ENCODE data around the gene RBM44.
"Not testable (repeated sequence)": the region's sequence is repeated elsewhere in the genome, so short reads cannot be mapped to it uniquely, and the experiment has no call there.

The RBM44 gene

DNA sequence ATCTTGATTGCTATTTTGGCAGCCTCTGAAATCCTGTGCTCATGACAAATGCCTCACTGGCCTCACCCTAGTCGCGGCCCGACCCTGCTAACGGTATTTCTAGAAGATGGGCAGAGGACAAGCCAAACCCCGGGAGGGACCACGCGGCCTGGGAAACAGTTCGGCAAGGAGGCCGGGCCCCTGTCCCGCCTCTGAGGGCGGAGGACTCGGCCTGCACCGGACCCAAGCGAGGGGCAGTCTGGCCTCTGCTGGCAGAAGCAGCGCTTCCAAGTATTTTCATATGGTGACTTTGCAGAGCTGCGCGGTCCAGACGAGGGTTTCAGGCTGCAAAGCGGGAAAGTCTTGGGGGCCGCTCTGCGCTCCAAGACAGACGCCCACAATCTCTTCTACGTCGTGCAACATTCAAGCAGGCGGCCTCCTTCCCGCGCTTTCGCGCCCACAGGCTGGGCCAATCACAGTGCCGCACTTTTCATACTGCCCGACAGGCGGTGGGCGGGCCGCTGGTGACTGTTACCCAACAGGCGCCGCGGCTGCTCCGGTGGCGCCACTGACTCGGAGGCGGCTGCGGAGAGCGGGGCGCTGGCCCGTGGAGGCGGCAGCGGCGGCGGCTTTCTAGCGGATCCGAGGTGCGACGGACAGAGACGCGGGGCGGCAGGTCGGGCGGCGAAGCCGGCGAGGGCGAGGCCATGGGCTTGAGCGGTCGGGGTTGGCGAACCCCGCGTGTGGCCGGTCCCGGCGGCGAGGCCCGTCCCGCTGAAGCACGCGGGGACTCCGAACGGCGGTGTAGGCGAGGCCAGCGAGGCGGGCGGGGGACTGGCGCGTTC is at the start of gene RBM44:
Gene RBM44, plus strand, starts transcription at position 544 of the 824 bp plus-strand sequence. CDS start 14,831 bp downstream, outside the sequence.
- no peak for DNase-seq

- DNase-seq, result no peak
These were observed 49.6 kb upstream of the RBM44 start for GRCh38 chr2:237749002-237749401.

DNA sequence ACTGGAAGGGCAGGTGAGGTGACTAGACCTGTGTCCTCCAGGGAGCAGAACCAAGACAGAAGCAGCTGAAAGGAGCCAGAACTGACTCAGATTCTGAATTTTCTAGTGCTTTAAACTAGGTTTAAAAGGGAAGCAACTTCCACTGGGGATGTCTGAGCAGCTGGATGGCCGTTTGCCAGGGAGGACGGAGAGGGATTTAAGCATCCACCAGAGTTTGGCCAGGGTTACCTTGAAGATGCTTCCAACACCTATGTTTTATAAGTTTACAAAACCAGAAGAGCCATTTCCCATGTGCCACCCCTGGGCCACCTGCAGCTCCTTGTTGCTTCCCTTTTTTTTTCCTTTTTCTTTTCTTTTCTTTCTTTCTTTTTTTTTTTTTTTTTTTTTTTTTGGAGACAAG is 48.6 kb upstream of the RBM44 start:
- no peak for DNase-seq

GRCh38 chr2:237750441-237750840 is 48.1 kb upstream of the RBM44 start:
- not testable (repeated sequence) for DNase-seq

GRCh38 chr2:237752761-237753165 is 45.8 kb upstream of the RBM44 start:
- peak; percentile 72 for DNase-seq

- DNase-seq, result no peak
These were observed 44.4 kb upstream of the RBM44 start for GRCh38 chr2:237754182-237754581.

DNA sequence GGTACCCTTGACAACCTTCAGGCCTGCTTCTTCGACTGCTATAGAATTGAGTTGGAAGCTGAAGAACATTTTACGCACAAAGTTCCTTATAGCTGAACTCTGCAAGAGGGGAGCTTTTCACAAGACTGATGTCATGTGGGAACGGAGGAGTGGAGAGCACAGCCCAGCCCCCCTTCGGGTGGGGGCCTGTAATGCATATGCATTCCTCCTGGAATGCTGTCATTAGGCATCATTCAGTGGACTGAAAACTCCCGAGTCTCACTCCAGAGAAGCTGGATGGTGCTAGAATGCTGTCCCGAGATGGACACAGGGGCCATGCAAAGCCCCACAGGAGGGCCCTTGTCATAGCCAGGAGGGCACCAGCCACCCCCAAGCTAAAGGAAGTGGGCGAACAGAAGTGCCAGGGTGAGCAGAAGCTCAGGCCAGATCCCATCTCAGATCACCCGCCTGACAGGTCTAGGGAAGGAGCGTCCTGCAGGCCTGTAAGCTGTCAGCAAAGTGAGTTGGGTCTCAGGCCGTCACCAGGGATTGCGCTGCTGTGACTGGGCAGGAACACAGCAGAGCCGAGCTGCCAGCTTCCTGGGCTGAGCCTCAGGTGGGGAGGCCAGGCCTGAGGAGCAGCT is 43.8 kb upstream of the RBM44 start:
- no peak for DNase-seq

- DNase-seq, result no peak
These were observed 41.0 kb upstream of the RBM44 start for GRCh38 chr2:237757616-237758015.

DNA sequence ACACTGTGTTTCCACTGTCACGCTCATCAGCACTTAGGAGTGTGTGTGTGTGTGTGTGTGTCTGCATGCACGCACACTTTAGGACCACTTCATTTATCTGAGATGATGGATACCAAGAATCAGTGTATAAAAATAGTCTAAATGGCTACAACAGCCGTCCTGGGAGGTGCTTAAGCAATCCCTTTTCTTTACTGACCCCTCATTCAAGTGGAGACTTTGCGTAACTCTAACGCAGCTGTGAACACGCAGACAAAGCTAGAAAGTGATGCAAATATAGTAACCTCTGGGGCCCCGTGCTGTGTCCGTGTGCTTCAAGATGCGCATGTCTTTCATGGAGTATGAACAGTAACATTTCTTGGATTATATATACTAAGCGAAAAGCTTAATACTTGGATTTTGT is 40.4 kb upstream of the RBM44 start:
- DNase-seq, result no peak

DNA sequence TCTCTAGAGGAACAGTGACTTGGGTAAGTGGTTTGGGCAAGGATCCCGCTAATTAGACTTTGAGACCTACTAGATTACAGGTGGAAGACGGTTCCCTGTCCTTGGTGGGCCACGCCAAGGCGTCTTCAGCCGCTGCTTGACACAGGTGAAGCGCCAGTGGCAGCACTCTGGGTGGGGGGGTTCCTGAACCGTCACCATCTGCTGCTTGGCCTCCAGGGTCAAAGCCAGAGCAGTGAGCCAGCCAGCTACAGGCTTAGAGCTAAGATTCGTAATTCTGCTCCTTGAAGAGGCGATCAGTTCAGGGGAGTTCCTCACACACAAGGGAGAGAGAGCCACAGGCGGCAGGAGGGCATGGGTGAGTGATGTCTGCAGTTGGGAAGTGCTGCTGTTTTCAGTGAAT is 39.4 kb upstream of the RBM44 start:
- no peak for DNase-seq

DNA sequence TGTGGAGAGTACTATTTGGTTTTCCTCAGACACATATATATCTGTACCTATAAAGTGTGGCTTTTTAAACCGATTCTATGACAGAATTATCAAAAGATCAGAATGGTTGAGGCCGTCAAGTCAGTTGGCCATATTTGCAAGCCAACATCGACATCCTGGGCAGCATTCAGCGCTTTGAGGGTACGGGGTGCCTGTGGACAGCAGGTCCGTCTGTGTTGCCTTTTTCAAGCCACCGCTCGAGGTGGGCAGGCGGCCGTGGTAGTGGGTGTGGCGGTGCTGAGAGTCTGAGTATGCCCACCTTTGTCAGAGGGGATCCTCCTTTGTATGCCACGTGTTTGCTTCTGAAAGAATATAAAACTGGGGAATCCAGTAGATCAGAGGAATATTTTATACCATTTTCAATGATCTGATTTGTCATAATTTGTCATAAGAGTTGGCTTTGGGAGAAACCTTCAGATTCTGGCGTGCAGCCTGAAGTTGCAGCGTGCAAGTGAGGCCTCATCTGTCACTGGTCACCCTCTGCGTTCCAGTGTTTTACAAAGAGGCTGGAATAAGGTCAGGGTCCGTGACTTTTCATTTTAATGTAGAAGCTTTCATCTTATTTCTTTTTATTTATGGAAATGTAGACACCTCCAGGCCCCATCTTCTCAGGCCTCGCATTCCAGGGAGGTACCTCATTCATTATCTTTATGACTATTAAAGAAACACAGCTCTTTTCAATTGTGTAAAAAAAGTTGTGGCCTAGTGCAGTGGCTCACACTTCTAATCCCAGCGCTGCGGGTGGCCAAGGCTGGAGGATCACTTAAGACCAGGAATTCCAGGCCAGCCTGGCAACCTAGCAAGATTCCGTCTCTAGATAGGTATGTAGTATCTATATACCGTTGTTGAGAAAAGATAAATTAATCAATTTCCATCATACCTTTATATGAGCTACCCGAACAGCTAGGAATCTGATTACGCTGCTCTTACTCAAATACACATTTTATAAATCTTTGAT is 37.8 kb upstream of the RBM44 start:
- no peak for DNase-seq

DNA sequence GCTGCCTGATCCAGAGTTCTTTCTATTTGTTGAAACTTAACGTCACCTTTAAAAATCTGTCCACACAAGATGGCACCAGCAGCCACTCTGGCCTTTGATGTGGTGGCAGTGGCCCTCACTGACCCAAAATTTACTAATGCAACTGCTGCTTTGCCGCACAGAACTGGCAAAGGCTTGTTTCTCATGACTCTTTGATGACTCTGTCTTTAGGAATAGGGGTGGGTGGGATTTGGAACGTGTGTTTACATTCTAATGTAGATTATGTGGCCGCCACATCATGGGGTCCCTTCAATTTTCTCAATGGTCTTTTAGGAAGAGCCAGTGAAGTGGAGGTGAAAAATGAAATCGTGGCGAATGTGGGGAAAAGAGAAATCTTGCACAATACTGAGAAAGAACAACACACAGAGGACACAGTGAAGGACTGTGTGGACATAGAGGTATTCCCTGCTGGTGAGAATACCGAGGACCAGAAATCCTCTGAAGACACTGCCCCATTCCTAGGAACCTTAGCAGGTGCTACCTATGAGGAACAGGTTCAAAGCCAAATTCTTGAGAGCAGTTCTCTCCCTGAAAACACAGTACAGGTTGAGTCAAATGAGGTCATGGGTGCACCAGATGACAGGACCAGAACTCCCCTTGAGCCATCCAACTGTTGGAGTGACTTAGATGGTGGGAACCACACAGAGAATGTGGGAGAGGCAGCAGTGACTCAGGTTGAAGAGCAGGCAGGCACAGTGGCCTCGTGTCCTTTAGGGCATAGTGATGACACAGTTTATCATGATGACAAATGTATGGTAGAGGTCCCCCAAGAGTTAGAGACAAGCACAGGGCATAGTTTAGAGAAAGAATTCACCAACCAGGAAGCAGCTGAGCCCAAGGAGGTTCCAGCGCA is 36.0 kb upstream of the RBM44 start:
- not testable (repeated sequence) for DNase-seq

DNA sequence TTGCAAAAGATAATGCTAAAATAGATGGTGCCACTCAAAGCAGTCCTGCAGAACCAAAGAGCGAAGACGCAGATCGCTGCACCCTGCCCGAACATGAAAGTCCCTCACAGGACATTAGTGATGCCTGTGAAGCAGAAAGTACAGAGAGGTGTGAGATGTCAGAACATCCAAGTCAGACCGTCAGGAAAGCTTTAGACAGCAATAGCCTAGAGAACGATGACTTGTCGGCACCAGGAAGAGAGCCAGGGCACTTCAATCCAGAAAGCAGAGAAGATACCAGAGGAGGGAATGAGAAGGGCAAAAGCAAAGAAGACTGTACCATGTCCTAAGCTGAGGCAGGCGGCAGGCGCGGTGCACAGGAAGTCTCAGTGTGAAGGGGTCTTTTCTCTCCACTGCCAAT is 34.8 kb upstream of the RBM44 start:
- no peak for DNase-seq

DNA sequence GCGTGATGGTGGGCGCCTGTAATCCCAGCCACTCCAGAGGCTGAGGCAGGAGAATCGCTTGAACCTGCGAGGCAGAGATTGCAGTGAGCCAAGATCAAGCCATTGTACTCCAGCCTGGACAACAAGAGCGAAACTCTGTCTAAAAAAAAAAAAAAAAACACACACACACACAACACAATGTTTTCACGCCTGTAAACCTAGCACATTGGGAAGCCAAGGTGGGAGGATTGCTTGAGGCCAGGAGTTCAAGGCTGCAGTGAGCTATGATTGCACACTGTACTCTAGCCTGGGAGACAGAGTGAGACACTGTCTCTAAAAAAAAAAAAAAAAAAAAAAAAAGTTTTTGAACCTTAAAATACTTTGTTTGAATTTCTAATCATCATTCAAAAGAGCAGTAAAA is 33.5 kb upstream of the RBM44 start:
- not testable (repeated sequence) for DNase-seq

DNA sequence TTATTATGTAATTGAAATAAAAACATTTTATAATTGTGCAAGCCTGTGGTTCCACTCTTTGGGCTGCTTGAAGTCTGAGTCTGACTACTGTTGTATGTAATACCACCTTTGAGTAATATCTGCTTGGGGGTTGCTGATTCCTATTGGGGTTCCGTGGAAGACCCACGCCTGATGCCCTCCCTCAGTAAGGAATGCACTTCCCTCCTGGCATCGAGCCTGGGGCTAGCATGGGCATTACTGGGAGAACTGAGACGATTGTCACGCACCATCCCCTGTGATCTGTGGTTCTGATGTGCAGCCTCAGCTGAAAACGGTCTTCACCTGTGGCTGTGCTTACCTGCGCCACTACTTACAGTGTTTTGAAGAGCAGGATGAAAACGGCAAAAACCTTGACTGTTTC is 32.7 kb upstream of the RBM44 start:
- DNase-seq, result no peak

DNA sequence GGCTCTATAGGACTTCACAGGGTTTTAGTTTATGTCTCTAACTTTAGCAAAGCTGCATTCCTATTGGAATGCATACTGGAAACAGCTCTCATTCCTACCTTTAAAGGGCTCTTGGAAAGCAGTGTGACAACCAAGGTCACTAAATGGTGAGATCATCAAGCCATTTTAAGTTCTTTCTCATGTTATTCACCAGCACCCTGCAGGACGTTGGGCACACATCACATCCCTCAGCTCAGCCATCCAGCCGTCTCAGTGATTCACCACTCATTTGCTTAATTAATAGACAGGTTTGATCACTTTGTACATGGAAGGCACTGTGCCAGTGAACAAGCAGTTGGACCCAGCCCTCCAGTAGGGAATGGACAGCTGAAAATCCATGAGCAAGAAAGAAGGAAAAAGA is 32.2 kb upstream of the RBM44 start:
- DNase-seq, result no peak

DNA sequence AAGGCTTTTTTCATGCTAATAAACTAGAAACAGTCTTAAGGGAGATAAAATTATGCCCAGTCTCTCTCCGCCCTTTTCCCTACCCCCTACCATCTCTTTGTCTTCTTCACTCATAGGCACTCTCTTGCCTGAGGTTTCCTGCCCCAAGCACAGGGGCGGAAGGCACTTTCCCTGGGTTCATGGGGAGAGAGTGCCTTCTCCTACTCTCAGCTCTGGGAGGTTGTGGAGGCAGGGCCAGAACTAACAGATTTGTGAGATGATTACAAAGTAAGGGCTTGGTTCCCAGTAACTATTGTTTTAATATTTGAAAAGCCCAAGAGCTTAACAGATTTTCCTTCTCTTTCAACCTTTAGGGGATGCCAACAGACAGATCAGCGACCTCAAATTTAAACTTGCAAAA is 26.1 kb upstream of the RBM44 start:
- DNase-seq, result no peak

GRCh38 chr2:237773826-237774225 is 24.8 kb upstream of the RBM44 start:
- DNase-seq, result no peak

DNA sequence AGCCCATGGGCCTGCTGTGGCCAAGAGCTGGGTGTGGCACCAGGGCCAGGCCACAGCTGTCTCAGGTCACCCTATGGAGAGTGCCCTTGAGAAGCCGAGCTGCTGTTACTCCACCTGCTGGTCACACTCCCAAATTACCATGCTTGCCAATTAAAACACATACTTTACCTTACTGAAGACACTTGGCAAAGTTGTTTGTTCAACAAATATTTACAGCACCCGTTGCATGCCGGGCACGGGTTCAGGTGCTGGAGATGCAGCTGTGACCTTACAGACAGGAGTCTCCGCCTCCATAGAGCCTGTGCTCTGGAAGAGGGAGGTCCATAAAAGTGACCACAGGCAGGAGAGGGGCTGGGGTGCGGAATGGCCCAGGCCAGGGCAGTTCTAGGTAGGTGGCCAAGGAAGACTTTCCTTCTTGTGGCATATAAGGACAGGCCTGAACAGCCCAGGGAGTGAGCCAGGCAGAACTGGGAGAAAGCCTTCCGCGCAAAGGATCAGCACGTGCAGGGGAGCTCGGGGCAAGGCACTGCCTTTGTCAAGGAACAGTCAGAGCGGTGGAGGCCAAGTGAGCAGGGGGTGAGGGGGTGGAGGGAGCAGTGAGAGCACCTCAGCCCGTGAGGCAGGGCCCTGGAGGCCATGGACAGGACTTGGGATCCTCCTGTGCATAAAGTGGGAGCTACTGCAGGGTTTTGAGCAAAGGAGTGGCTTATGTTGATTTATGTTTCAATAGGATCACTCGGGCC is 23.6 kb upstream of the RBM44 start:
- DNase-seq, result peak; percentile 75

DNA sequence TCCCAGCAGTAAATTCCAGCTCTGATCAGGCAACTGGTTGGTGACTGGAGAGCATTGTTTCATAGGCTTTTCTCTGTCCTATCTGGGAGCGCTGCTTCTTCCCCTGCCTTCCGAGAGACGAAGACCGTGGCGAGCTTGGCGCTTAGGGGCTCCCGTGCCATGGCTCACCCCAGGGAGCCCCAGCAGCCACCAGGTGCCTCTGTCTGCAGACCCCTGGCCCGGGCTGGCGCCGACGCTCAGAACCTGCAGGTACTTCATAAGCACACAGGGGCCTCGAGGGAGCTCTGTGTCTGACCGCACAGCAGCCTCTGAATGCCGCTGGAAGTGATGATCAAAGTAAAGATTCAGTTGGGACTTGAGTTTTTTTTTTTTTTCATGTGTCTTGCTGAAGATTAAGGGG is 19.1 kb upstream of the RBM44 start:
- DNase-seq, result no peak

- no peak for DNase-seq
These were observed 16.4 kb upstream of the RBM44 start for GRCh38 chr2:237782181-237782580.
